Measurements from ENCODE around the gene RSPH6A.

RSPH6A gene

DNA sequence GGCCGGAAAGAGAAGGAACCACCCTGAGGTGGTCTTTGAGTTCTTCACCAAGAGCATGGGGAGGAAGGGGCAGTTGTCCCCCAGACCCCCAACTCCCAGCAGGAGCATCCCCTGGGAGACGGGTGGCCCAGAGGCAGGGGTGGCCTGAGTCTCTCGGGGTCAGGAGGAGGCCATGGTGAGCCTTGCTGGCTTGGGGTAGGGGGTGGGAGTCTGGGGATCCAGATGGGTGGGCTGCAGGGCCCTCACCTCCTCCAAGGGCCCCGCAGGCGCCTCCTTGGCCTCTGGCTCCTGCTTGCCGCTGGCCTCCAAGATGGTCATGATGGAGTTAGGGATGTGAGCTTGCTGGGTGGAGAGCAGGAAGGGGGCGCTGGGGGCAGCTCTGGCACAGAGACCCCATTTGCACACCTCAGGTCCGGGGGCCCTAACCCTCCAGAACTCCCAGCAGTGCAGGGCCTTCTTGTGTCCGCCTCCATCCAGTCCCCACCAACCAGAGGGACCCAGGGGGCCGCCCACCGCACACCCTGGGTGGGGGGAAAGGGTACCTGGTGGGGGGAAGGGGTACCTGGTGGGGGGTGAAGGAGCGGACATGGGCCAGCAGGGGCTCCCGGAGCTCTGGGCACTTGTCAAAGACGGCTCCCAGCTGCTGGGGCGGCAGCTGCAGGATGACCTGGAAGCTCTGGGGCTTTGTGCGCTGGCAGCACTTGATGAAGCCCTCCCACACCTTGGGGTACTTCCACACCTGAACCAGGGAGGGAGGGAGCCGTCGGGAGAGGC lies 1.3 kb upstream of the RSPH6A start:
- Histone ChIP-seq H3K9ac (ENCODE audit: low read depth, low read length) (peak overlapping the region; percentile 80), H3K4me1 (ENCODE audit: control insufficient read depth, insufficient read depth, low read length) (peaks cover 16% of the 10 kb centered on the region), H3K27me3 (ENCODE audit: control insufficient read depth, insufficient read depth, low read length) (no peaks in the 10 kb centered on the region), H3K27ac (ENCODE audit: low read depth, low read length) (peak overlapping the region; percentile 91), H3K36me3 (ENCODE audit: control insufficient read depth, insufficient read depth, low read length) (peaks cover 19% of the 10 kb centered on the region), H3K4me3 (ENCODE audit: low read depth, low read length) (peak overlapping the region; percentile 61), H3K9me3 (ENCODE audit: control insufficient read depth, insufficient read depth, low read length) (no peaks in the 10 kb centered on the region)

DNA sequence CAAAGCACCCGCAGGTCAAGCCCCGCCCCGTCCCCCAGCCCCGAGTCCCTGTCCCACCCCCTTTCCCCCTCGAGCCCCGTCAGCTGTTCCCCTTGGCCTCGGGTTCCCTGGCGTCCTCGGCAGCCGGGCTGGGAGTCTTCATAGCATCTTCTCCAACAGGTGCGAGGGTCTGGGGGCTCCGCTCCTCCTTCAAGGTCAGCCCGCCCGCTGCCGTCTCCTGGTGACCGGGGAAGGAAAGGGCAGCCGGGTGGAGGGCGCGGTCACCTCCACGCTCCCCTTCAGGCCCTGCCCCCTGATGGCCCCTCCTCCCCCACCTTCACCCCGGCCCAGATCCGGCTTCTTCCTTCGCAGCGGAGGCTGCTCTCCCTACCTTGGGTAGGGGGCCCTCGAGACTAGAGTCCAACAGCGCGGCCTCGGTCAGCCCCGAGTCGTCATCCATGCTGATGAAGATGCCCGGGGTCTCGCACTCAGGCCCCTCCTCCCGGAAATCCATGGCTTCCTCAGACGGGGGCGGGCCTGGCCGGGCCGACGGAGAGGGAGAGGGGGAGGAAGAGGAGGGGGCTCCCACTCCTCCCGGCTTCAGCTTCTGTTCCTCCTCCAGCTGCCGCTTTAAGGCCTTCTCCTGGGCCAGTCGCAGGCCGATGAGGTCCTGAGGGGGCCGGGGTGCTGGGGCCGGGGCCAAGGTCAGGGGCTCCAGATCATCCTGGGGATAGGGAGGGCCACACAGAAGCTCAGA lies 541 bp upstream of the RSPH6A start:
- Histone ChIP-seq H3K36me3 (ENCODE audit: control insufficient read depth, insufficient read depth, low read length) (peaks cover 13% of the 10 kb centered on the region), H3K27me3 (ENCODE audit: control insufficient read depth, insufficient read depth, low read length) (no peaks in the 10 kb centered on the region), H3K9me3 (ENCODE audit: control insufficient read depth, insufficient read depth, low read length) (no peaks in the 10 kb centered on the region), H3K27ac (ENCODE audit: low read depth, low read length) (peak overlapping the region; percentile 91), H3K4me3 (ENCODE audit: low read depth, low read length) (peak overlapping the region; percentile 61), H3K4me1 (ENCODE audit: control insufficient read depth, insufficient read depth, low read length) (peaks cover 16% of the 10 kb centered on the region), H3K9ac (ENCODE audit: low read depth, low read length) (peak overlapping the region; percentile 35; the same call in 1 of the 2 replicates)

DNA sequence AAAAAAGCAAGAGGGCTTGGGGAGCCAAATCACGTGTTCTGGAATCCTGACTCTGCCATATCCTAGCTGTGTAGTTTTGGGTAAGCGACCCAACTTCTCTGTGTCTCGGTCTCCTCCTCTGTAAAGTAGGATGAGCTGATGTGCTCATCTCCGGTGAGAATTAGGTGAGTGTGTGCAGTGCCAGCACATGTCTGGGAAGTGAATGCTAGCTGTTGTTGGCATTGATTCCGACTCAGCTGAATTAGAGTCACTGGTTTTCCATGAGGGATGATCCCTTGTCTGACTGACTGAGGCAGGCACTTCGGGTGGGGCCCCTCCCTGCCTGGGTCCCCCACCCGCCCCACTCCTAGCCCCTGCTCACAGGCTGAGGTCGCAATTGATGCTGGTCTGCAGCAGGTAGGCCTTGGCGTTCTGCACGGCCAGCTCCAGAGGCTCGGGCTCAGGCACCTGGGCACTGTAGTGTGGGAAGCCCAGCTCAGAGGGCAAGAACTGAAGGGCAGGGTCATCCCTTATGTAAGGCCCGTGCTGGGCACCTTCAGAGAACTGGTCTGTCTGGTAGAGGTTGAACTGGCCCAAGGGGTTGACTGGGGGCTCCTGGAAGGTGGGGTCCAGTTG lies 835 bp downstream of the RSPH6A start:
- Histone ChIP-seq H3K9ac (ENCODE audit: low read depth, low read length) (peak overlapping the region; percentile 53; the same call in 1 of the 2 replicates), H3K27ac (ENCODE audit: low read depth, low read length) (no peak overlapping the region), H3K36me3 (ENCODE audit: control insufficient read depth, insufficient read depth, low read length) (no peaks in the 10 kb centered on the region; the same call in 1 of the 2 replicates), H3K4me3 (ENCODE audit: low read depth, low read length) (peak overlapping the region; percentile 61; the same call in 1 of the 2 replicates), H3K27me3 (ENCODE audit: control insufficient read depth, insufficient read depth, low read length) (no peaks in the 10 kb centered on the region), H3K9me3 (ENCODE audit: control insufficient read depth, insufficient read depth, low read length) (no peaks in the 10 kb centered on the region), H3K4me1 (ENCODE audit: control insufficient read depth, insufficient read depth, low read length) (peaks cover 16% of the 10 kb centered on the region)

DNA sequence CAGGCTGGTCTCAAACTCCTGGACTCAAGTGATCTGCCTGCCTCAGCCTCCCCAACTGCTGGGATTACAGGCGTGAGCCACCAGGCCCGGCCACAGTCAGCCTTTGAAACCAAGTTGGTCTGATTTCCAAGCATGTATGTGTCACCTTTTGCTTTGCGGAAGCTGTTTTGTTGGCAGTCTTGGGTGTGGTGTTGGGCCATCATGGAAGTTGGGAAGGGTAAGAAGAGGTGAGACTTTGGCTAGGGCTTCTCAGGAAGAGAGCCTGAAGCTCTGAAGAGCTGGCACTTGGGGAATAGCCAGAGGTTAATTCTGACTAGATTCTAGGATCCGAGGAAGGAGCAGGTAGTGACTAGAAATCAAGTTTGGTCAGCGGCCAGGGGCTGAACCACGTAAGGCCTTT lies 2.8 kb downstream of the RSPH6A start:
- H3K4me3 ChIP-seq (ENCODE audit: low read depth, low read length): no peak overlapping the region
- no peak overlapping the region for H3K27ac ChIP-seq (ENCODE audit: low read depth, low read length)
- no peak overlapping the region for H3K9ac ChIP-seq (ENCODE audit: low read depth, low read length)
- H3K9me3 ChIP-seq (ENCODE audit: control insufficient read depth, insufficient read depth, low read length): no peaks in the 10 kb centered on the region
- H3K27me3 ChIP-seq (ENCODE audit: control insufficient read depth, insufficient read depth, low read length): no peaks in the 10 kb centered on the region
- peaks cover 4% of the 10 kb centered on the region for H3K4me1 ChIP-seq (ENCODE audit: control insufficient read depth, insufficient read depth, low read length)
- H3K36me3 ChIP-seq (ENCODE audit: control insufficient read depth, insufficient read depth, low read length): no peaks in the 10 kb centered on the region

DNA sequence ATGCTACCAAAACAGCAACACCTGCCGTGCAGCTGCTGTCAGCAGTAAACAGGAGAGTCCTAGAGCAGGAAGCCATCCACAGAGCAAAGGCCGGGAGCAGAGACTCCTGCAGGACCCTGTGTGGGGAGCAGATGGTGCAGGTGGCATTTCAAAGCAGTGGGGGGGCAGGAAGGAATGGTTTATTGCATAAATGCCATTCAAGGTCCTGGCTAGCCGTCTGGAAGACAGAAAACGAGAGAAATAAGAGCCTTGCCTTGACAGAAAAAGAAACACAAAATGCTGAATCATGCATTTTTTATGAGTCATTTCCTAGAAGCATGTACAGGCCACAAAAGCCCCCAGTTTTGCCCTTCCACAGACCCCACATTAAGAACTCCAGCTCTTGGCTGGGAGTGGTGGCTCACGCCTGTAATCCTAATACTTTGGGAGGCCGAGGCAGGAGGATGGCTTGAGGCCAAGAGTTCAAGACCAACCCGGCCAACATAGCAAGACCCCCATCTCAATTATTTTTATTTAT lies 5.4 kb downstream of the RSPH6A start:
- Histone ChIP-seq H3K4me1 (ENCODE audit: control insufficient read depth, insufficient read depth, low read length) (no peaks in the 10 kb centered on the region; the same call in 1 of the 2 replicates), H3K36me3 (ENCODE audit: control insufficient read depth, insufficient read depth, low read length) (no peaks in the 10 kb centered on the region), H3K9me3 (ENCODE audit: control insufficient read depth, insufficient read depth, low read length) (no peaks in the 10 kb centered on the region), H3K27ac (ENCODE audit: low read depth, low read length) (peak overlapping the region; percentile 47), H3K4me3 (ENCODE audit: low read depth, low read length) (no peak overlapping the region), H3K9ac (ENCODE audit: low read depth, low read length) (no peak overlapping the region), H3K27me3 (ENCODE audit: control insufficient read depth, insufficient read depth, low read length) (no peaks in the 10 kb centered on the region)

DNA sequence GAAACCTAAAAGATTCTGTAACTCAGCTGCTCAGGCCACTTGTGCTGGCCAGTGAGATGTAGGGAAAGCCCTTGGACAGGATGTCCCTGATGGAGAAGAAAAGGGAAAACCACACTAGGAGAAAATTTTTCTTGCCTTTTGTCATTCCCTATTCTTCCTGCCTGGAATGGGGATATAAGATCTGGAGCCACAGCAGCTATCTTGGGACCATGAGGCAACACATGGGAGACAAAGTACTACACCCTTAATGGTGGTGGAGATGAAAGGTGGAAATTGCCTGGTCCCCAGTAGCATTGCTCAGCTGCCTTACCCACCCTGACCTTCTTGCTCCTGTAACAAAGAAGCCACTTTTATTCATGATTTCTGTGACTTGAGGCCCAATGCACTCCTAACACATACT lies 9.4 kb downstream of the RSPH6A start:
- Histone ChIP-seq H3K4me3 (ENCODE audit: low read depth, low read length) (no peak overlapping the region), H3K27ac (ENCODE audit: low read depth, low read length) (no peak overlapping the region), H3K9ac (ENCODE audit: low read depth, low read length) (no peak overlapping the region), H3K9me3 (ENCODE audit: control insufficient read depth, insufficient read depth, low read length) (no peaks in the 10 kb centered on the region), H3K36me3 (ENCODE audit: control insufficient read depth, insufficient read depth, low read length) (no peaks in the 10 kb centered on the region), H3K27me3 (ENCODE audit: control insufficient read depth, insufficient read depth, low read length) (no peaks in the 10 kb centered on the region), H3K4me1 (ENCODE audit: control insufficient read depth, insufficient read depth, low read length) (no peaks in the 10 kb centered on the region)

DNA sequence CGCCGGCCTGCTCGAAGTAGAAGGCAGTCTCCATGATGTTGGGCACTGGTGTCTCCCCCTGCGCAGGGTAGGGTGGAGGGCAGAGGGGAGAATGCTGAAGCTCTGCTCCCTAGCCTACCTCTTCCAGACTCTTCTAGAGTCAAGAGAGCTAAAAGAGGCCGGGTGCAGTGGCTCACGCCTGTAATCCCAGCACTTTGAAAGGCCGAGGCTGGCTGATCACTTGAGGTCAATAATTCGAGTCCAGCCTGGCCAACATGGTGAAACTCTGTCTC lies 10.2 kb downstream of the RSPH6A start:
- no peaks in the 10 kb centered on the region for H3K4me1 ChIP-seq (ENCODE audit: control insufficient read depth, insufficient read depth, low read length)
- no peak overlapping the region for H3K27ac ChIP-seq (ENCODE audit: low read depth, low read length)
- no peaks in the 10 kb centered on the region; the same call in 1 of the 2 replicates for H3K27me3 ChIP-seq (ENCODE audit: control insufficient read depth, insufficient read depth, low read length)
- H3K9ac ChIP-seq (ENCODE audit: low read depth, low read length): no peak overlapping the region
- no peak overlapping the region for H3K4me3 ChIP-seq (ENCODE audit: low read depth, low read length)
- no peaks in the 10 kb centered on the region for H3K9me3 ChIP-seq (ENCODE audit: control insufficient read depth, insufficient read depth, low read length)
- H3K36me3 ChIP-seq (ENCODE audit: control insufficient read depth, insufficient read depth, low read length): no peaks in the 10 kb centered on the region

DNA sequence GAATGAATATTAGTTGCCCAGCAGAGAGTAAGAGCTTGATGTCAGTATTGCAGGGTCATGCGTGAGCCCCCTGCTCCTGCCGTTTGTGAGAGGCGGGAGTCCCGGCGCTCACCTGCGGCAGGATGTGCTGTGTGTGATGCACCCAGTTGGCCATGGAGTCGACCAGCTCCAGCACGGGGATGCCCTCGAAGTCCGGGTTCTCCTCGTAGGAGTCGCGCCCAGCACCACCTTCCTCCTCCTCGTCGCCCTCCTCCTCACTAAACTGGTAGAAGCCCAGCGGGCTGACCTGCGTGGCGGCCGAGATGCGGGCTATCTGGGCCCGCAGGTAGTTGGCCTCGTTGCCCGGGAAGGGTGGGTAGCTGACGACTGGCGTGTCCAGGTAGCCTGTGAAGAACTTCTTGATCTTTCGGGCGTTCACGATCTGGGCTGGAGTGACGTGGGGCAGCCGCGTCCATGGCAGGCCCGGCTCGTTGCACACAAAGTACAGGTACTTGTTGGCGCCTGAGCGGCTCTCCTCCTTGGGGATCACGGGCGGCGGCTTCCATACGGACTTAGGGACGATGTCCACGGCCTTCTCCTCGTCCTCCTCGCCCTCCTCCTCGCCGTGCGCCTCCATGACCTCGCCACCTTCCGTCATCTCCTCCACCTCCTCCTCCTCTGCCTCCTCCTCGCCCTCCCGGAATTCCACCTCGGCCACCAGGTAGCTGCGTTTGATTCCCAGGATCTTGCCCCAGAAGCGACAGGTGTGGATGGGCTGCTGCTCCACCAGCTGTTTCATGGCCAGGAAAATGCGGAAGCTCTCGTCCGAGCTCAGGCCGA lies 10.8 kb downstream of the RSPH6A start:
- Histone ChIP-seq H3K4me1 (ENCODE audit: control insufficient read depth, insufficient read depth, low read length) (no peaks in the 10 kb centered on the region), H3K27ac (ENCODE audit: low read depth, low read length) (no peak overlapping the region), H3K9ac (ENCODE audit: low read depth, low read length) (no peak overlapping the region), H3K4me3 (ENCODE audit: low read depth, low read length) (no peak overlapping the region), H3K9me3 (ENCODE audit: control insufficient read depth, insufficient read depth, low read length) (no peaks in the 10 kb centered on the region), H3K27me3 (ENCODE audit: control insufficient read depth, insufficient read depth, low read length) (no peaks in the 10 kb centered on the region; the same call in 1 of the 2 replicates), H3K36me3 (ENCODE audit: control insufficient read depth, insufficient read depth, low read length) (no peaks in the 10 kb centered on the region)

DNA sequence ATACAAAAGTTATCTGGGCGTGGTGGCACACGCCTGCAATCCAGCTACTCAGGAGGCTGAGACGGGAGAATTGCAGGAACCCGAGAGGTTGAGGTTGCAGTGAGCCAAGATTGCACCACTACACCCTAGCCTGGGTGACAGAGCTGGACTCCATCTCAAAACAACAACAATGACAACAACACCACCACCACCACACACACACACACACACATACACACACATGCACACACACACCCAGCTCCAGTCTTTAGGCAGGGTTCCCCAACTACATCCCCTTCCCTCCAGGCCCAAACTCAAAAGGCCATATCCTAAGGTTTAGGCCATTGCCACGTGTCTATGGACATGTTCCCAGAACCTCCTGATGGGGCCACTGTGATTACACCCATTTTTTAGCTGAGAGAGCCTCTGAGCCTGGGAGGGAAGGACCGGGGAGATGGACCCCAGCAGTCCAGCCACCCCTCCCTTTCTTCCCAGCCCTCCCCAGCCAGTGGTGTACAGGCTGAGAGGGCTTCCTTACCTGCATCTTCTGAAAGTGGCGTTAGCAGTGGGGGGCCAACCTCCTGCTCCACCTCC lies 13.4 kb downstream of the RSPH6A start:
- Histone ChIP-seq H3K9me3 (ENCODE audit: control insufficient read depth, insufficient read depth, low read length) (no peaks in the 10 kb centered on the region), H3K4me1 (ENCODE audit: control insufficient read depth, insufficient read depth, low read length) (peaks cover 2% of the 10 kb centered on the region; the same call in 1 of the 2 replicates), H3K9ac (ENCODE audit: low read depth, low read length) (no peak overlapping the region), H3K4me3 (ENCODE audit: low read depth, low read length) (no peak overlapping the region), H3K27ac (ENCODE audit: low read depth, low read length) (no peak overlapping the region), H3K36me3 (ENCODE audit: control insufficient read depth, insufficient read depth, low read length) (no peaks in the 10 kb centered on the region), H3K27me3 (ENCODE audit: control insufficient read depth, insufficient read depth, low read length) (no peaks in the 10 kb centered on the region; the same call in 1 of the 2 replicates)

DNA sequence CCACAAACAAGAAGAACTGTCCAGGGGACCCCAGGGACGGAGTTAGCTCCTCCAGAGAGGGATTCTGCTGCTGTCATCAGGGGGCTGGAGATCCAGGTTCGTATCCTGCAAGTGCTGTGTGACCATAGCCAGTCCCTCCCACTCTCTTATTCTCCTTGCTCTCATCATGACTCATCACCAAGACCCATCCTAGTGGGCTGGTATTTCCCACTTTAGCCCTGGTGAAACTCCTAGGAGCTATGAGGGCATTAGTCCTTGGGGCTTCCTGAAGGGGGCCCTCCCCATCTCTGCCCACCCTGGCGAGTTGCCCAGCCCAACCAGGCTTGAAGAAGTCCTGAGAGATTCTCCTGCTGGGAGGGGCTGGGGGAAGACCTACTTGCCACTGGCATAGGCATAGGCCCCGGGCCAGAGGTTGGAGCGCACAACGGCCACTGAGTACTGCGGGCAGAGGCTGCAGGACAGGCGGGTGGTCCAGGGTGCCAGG lies 15.0 kb downstream of the RSPH6A start:
- Histone ChIP-seq H3K9me3 (ENCODE audit: control insufficient read depth, insufficient read depth, low read length) (no peaks in the 10 kb centered on the region), H3K9ac (ENCODE audit: low read depth, low read length) (no peak overlapping the region), H3K4me1 (ENCODE audit: control insufficient read depth, insufficient read depth, low read length) (peaks cover 2% of the 10 kb centered on the region; the same call in 1 of the 2 replicates), H3K4me3 (ENCODE audit: low read depth, low read length) (no peak overlapping the region), H3K27ac (ENCODE audit: low read depth, low read length) (no peak overlapping the region), H3K27me3 (ENCODE audit: control insufficient read depth, insufficient read depth, low read length) (no peaks in the 10 kb centered on the region; the same call in 1 of the 2 replicates), H3K36me3 (ENCODE audit: control insufficient read depth, insufficient read depth, low read length) (no peaks in the 10 kb centered on the region)

Data from HUES48 (cell line).